Esophagus muscularis mucosa (tissue), 3 donors: ENCODE measurements around the gene SMYD2.
A peak's percentile ranks its signal among the peaks of the same experiment; 100 is the strongest.

ENCODE experiments used
- CTCF ChIP-seq, 3 experiments: fragments of 200-600 bp in 2 of 3; fragments of 450-650 bp in 1 of 3; sonication (generic) in 2 of 3; IDR thresholded peaks; one replicate each; pipeline ENCODE4 v1.5.1; 2017 to 2019; ENCODE audit warnings: antibody characterized with exemption in 3 of 3, mild to moderate bottlenecking in 2 of 3, moderate library complexity in 1 of 3
- POLR2A ChIP-seq: fragments of 450-650 bp; IDR thresholded peaks from one replicate; pipeline ENCODE4 v1.6.1; 2017; ENCODE audit warnings: antibody characterized with exemption, moderate library complexity, mild to moderate bottlenecking, low read depth
- POLR2AphosphoS5 ChIP-seq, 2 donors: sonication (generic); formaldehyde crosslinking; IDR thresholded peaks; one replicate each; pipeline ENCODE4 v1.6.1; 2017; ENCODE audit warnings: antibody characterized with exemption in 2 of 2

- peak; percentile 88 to 94 (median 91) for TF ChIP-seq CTCF (IDR thresholded peaks at IDR 0.05)
- no peak for TF ChIP-seq POLR2A
- TF ChIP-seq POLR2AphosphoS5 (IDR thresholded peaks at IDR 0.05), result peak in 1 of 2 donors; percentile 26
These were observed 48.0 kb downstream of the SMYD2 start for GRCh38 chr1:214328770-214329469.
